Heart right ventricle (tissue), 16 donors: ENCODE data around the gene FRK. TPM values are rescaled to one million over a fixed set of nuclear protein-coding genes. Genes with fewer than 3 reads are reported as not detected.

Experiments used
- ATAC-seq, 8 donors: fragments of 200-7000 bp; cut with Tn5 transposase; one replicate each; pipeline ENCODE4 v1.9.1; 2020; ENCODE audit warnings: mild to moderate bottlenecking in 8 of 8, moderate library complexity in 8 of 8, moderate number of reproducible peaks in 1 of 8
- DNase-seq, 2 donors: peaks; one replicate each; pipeline ENCODE4 v3.0.0-alpha.2; 2020
- H3K27ac ChIP-seq, 10 donors: fragments of 200-600 bp; sonication (generic) in 2 of 10; one replicate each; pipeline versions ENCODE4 v1.5.0 to v1.8.0; 2020 to 2022; ENCODE audit warnings: mild to moderate bottlenecking in 3 of 10
- H3K27me3 ChIP-seq, 7 donors: fragments of 200-600 bp; one replicate each; pipeline ENCODE4 v1.8.0; 2021 to 2022; ENCODE audit warnings: mild to moderate bottlenecking in 2 of 7
- H3K36me3 ChIP-seq, 9 donors: fragments of 200-600 bp; sonication (generic) in 1 of 9; one replicate each; pipeline versions ENCODE4 v1.5.0 to v1.8.0; 2020 to 2022; ENCODE audit warnings: mild to moderate bottlenecking in 2 of 9
- H3K4me1 ChIP-seq, 9 donors: fragments of 200-600 bp; sonication (generic) in 1 of 9; one replicate each; pipeline versions ENCODE4 v1.5.0 to v1.8.0; 2020 to 2022; ENCODE audit warnings: mild to moderate bottlenecking in 4 of 9
- H3K4me3 ChIP-seq, 10 donors: fragments of 200-600 bp; sonication (generic) in 2 of 10; one replicate each; pipeline versions ENCODE4 v1.5.0 to v1.8.0; 2020 to 2022; ENCODE audit warnings: mild to moderate bottlenecking in 7 of 10, moderate library complexity in 2 of 10
- H3K9me3 ChIP-seq, 11 donors: fragments of 200-600 bp in 10 of 11; sonication (generic) in 2 of 11; one replicate each; pipeline versions ENCODE4 v1.5.0 to v1.8.0; 2013 to 2022; ENCODE audit warnings: mild to moderate bottlenecking in 2 of 11, control low read depth in 1 of 11, moderate library complexity in 1 of 11
- WGBS, 2 donors: extraction: QIAGEN DNeasy Blood & Tissue Kit; methylation state at CpG; one replicate each; pipeline ENCODE4 v1.1.7; 2013; ENCODE audit warnings: inconsistent platforms in 1 of 2; 5-methylcytosine and 5-hydroxymethylcytosine counted together
- intact Hi-C, 10 donors: fragments of 100-400 bp; cut with DNase I; formaldehyde crosslinking; loops; one replicate each; pipeline versions ENCODE4 v1.11.1 to v1.14.2; 2022
- polyA plus RNA-seq, 2 donors: library from polyadenylated mRNA; stranded (reverse); fragments of 200-250 nt; gene quantifications; one replicate each; pipeline ENCODE4 v1.2.3, GENCODE V29; 2013
- total RNA-seq, 10 donors: library from RNA; stranded (reverse); fragmentation: NEBNext Ultra II Directional in 3 of 10; extraction: Animal tissue kit (Norgen Biotek cat#: 25700) in 3 of 10; gene quantifications; one replicate each; pipeline versions ENCODE4 v1.2.1 to v1.2.4, GENCODE V29; 2021 to 2023
- TF ChIP-seq, protein P1 (sequence below), 9 donors: fragments of 200-600 bp; sonication (generic) in 2 of 9; IDR thresholded peaks; one replicate each; pipeline versions ENCODE4 v1.5.0 to v1.8.0; 2021 to 2022; ENCODE audit warnings: antibody characterized with exemption in 9 of 9, mild to moderate bottlenecking in 5 of 9, moderate library complexity in 1 of 9
- donor health status: Arrhythmogenic right ventricular cardiomyopathy.
- donor health status: ischemic (EF 13 %, LVEDD 7.1; RV severe dilation, severe dysfunction).
- donor health status: healthy with polysubstance abuse.
- donor health status: DM: no; HTN: yes; CAD: no.
- donor health status: DM: no; HTN: no; CAD: no.
- donor health status: ischemic (EF 25% LVEDD 6.9; RV normal size, moderate dysfunction).
- donor health status: ischemic (EF 25% LVEDD 5.7; RV mildly dilated, moderate dysfunction).
- donor health status: healthy.
- donor health status: DM: yes; HTN: yes; CAD: no.
- donor health status: Ischemic cardiomyopathy.
- donor health status: ischemic (EF 35%, LVEDD 5.7; RV mildly dilated, moderate dysfunction).
- donor health status: nonischemic (EF 11% LVEDD 7.7; RV severe dilation, severe dysfunction).
- donor health status: DM: yes; HTN: yes; CAD: no.
- donor health status: PGD.
- donor health status: ischemic (EF 29% LVEDD 5.4; RV normal size, mild dysfunction).
- donor health status: nonischemic (EF 23%, LVEDD 6.1; RV moderate dilation, normal function).

The FRK gene
- total and polyA plus RNA-seq, 12 donors, result 0.61 to 10.6 (median 6.6) TPM

- Histone ChIP-seq H3K36me3 (no peaks in the 10 kb centered on the region), H3K27me3 (no peaks in the 10 kb centered on the region), H3K4me1 (peaks cover 0 to 27% (median 3%) of the 10 kb centered on the region in 9 donors), H3K4me3 (no peak overlapping the region), H3K9me3 (no peaks in the 10 kb centered on the region), H3K27ac (no peak overlapping the region)
- intact Hi-C loops, result no loop called here
- DNase-seq (no peak), ATAC-seq (no peak)
- TF ChIP-seq, protein P1, sequence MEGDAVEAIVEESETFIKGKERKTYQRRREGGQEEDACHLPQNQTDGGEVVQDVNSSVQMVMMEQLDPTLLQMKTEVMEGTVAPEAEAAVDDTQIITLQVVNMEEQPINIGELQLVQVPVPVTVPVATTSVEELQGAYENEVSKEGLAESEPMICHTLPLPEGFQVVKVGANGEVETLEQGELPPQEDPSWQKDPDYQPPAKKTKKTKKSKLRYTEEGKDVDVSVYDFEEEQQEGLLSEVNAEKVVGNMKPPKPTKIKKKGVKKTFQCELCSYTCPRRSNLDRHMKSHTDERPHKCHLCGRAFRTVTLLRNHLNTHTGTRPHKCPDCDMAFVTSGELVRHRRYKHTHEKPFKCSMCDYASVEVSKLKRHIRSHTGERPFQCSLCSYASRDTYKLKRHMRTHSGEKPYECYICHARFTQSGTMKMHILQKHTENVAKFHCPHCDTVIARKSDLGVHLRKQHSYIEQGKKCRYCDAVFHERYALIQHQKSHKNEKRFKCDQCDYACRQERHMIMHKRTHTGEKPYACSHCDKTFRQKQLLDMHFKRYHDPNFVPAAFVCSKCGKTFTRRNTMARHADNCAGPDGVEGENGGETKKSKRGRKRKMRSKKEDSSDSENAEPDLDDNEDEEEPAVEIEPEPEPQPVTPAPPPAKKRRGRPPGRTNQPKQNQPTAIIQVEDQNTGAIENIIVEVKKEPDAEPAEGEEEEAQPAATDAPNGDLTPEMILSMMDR (IDR thresholded peaks at IDR 0.05), result no peak
These were observed 4.0 kb upstream of the FRK start for GRCh38 chr6:116064666-116065065.

- DNase-seq, result no peak
- peaks cover 0 to 27% (median 3%) of the 10 kb centered on the region in 9 donors for H3K4me1 ChIP-seq
- H3K27me3 ChIP-seq, result no peaks in the 10 kb centered on the region
- H3K27ac ChIP-seq, result no peak overlapping the region
- H3K4me3 ChIP-seq, result no peak overlapping the region
- no peaks in the 10 kb centered on the region for H3K36me3 ChIP-seq
- ATAC-seq, result no peak
- intact Hi-C loops, result no loop called here
- no peaks in the 10 kb centered on the region for H3K9me3 ChIP-seq
- TF ChIP-seq, protein P1 (IDR thresholded peaks at IDR 0.05), result no peak
- 88% methylated on average over 4 of the region's 4 CpGs for WGBS, 2 donors
These were observed 1.8 kb upstream of the FRK start for GRCh38 chr6:116062496-116062895.

DNA sequence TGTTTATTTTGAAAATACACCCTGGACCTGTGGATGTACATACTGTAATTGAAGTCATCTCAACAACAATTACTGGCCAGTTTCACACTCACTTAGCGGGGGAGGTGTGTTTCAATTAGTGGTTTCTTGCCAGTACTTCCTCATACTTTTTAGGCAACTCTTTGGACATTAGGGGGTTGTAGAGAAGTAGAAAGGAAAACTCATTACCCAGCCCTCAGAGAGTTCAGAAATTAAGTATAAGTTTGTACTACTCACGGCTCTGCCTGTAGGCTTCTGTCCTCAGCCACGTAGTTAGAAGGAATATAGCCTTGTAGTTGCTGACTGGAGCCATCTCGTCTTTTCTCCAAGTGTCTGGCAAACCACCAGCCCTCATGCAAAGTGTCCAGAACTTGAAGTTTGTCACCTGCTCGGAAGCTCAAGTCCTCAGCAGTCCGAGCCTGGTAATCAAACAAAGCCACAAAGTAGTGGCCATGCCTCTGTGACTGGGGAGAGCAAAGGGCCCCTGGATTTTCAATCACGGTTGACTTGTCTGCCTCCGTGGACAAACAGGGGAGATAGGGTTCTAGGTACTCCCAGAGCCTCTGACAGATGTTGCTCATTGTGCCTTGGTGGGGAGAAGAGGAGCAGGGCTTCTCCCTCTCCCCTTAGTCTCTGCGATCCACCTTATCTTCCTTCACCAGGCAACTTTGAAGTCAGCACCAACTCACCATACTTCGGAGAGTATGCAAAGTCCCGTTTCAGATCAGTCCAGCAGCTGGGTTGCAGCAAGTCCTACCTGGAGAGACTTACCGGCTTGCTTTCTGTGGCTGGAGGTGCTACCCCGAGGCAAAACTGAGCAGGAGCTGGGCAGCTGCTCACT is 749 bp downstream of the FRK start:
- Histone ChIP-seq H3K9me3 (no peaks in the 10 kb centered on the region), H3K27ac (peak overlapping the region in 8 of 10 donors; percentile 37 to 72 (median 62)), H3K4me3 (peak overlapping the region in 9 of 10 donors; percentile 15 to 54 (median 46)), H3K4me1 (peaks cover 0 to 27% (median 3%) of the 10 kb centered on the region in 9 donors), H3K36me3 (no peaks in the 10 kb centered on the region), H3K27me3 (no peaks in the 10 kb centered on the region)
- 71 to 78% methylated on average over 13 of the region's 13 CpGs for WGBS, 2 donors
- intact Hi-C loops, result loop anchor here in 1 of 10 donors (5.0 kb wide), 1 partner anchor 37 kb away; no protein-coding TSS in a partner anchor
- DNase-seq, result no peak
- peak in 6 of 8 donors; percentile 26 to 51 (median 33) for ATAC-seq
- TF ChIP-seq, protein P1 (IDR thresholded peaks at IDR 0.05), result no peak

DNA sequence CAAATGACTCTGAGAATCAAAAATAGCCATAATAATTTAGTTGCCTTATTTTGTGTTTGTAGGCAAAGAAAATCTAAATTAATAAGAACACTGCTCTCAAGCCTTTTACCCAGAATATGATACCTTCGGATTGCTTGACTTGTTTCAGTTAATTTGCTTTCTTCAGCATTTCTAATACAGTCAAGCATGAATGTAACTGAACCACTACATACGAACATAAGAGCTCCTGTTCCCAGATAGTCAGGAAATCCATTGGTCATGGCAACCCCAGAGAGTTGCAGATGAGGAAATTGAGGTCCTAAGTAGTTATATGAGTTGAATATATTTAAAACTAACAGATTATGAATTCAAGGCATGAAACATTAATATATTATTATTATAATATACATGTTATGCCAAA is 2.9 kb downstream of the FRK start:
- Histone ChIP-seq H3K9me3 (no peaks in the 10 kb centered on the region), H3K27ac (no peak overlapping the region), H3K36me3 (no peaks in the 10 kb centered on the region), H3K4me1 (peaks cover 0 to 26% (median 0%) of the 10 kb centered on the region in 9 donors), H3K4me3 (peak overlapping the region in 3 of 10 donors; percentile 4 to 21 (median 8)), H3K27me3 (no peaks in the 10 kb centered on the region)
- DNase-seq, result no peak
- intact Hi-C loops, result loop anchor here in 1 of 10 donors (5.0 kb wide), 1 partner anchor 40 kb away; no protein-coding TSS in a partner anchor
- whole genome bisulfite sequencing, 2 donors, result 73 to 84% methylated on average over 2 of the region's 2 CpGs
- ATAC-seq, result no peak
- TF ChIP-seq, protein P1 (IDR thresholded peaks at IDR 0.05), result no peak
